MCF 10A (cell line): ENCODE results near the gene CPPED1. TPM values are rescaled to one million over a fixed set of nuclear protein-coding genes. Genes with fewer than 3 reads are reported as not detected.

Source experiments
- BruUV-seq: library from RNA; stranded (reverse); fragments of 400-500 nt; replicated peaks from 2 replicates; lab custom pipeline; 2021; lab: Mats Ljungman, UMichigan
- CTCF ChIA-PET: fragments of 300-600 bp; sonication (Branson Sonifier 250); formaldehyde crosslinking; extraction: SDS; loops from one replicate; lab custom pipeline; 2021; ENCODE audit warnings: antibody characterized with exemption, inconsistent platforms; lab: Yijun Ruan, JAX
- POLR2A ChIA-PET: fragments of 300-600, 350-650 bp; sonication (Branson Sonifier 250); formaldehyde crosslinking; extraction: SDS; loops from one replicate; lab custom pipeline; 2020; ENCODE audit warnings: antibody characterized with exemption, inconsistent platforms; lab: Yijun Ruan, JAX
- DNase-seq: peaks from one replicate; pipeline ENCODE4 v3.0.0-alpha.2; 2018; ENCODE audit not compliant: unreplicated experiment
- H3K27ac Mint-ChIP-seq: one replicate; pipeline ENCODE4 v1.8.0; 2022; ENCODE audit warnings: mild to moderate bottlenecking, low read depth, mixed read lengths; ENCODE audit not compliant: unreplicated experiment
- H3K27me3 Mint-ChIP-seq: one replicate; pipeline ENCODE4 v1.8.0; 2022; ENCODE audit warnings: mixed read lengths; ENCODE audit not compliant: insufficient read depth, unreplicated experiment
- H3K36me3 Mint-ChIP-seq: one replicate; pipeline ENCODE4 v1.8.0; 2022; ENCODE audit warnings: mild to moderate bottlenecking, moderate library complexity, mixed read lengths; ENCODE audit not compliant: insufficient read depth, unreplicated experiment
- H3K4me1 Mint-ChIP-seq: one replicate; pipeline ENCODE4 v1.8.0; 2022; ENCODE audit warnings: mixed read lengths; ENCODE audit not compliant: insufficient read depth, unreplicated experiment
- H3K4me3 Mint-ChIP-seq: one replicate; pipeline ENCODE4 v1.8.0; 2022; ENCODE audit warnings: mild to moderate bottlenecking, moderate library complexity, mixed read lengths; ENCODE audit not compliant: unreplicated experiment
- H3K9me3 Mint-ChIP-seq: one replicate; pipeline ENCODE4 v1.8.0; 2022; ENCODE audit warnings: mixed read lengths; ENCODE audit not compliant: unreplicated experiment
- intact Hi-C: fragments of 100-400 bp; cut with micrococcal nuclease; formaldehyde crosslinking; loops from 2 replicates; pipeline ENCODE4 v1.14.1; 2022
- total RNA-seq: library from RNA; stranded (reverse); gene quantifications from 2 replicates; pipeline ENCODE4 v1.2.3, GENCODE V29; 2022
- TF ChIP-seq, protein P1 (sequence below): fragments of 200-600 bp; IDR thresholded peaks from one replicate; pipeline ENCODE4 v1.8.0; 2022; ENCODE audit warnings: antibody characterized with exemption, mild to moderate bottlenecking; ENCODE audit not compliant: unreplicated experiment

Gene CPPED1
- total RNA-seq, 1 experiment from 2014 or later = 13.8 TPM

DNA sequence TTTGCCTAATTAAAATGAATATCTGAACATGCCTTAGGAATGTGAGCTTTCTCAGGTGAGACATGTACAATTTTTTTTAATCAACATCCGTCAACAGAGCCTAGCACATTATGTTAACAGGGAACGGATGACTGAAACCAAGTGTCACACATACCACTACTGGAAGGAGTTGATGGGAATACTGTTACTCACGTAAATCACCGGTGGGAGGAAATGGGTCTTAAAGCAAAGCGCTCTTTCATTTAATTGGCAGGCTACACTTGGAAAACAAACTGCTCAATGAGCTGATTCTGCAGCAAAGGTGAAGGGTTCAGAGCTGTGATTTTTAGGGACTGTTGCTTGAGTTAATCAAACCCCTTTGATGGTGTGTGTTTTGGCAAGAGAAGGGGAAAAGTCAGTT, 4.8 kb downstream of the CPPED1 start:
- no peaks in the 10 kb centered on the region for H3K4me1 Mint-ChIP-seq
- ChIA-PET CTCF (interaction anchor here (0.6 kb wide), 1 partner anchor 176 kb away, joined by 4 read pairs; no protein-coding TSS in a partner anchor), POLR2A (no interaction called here)
- H3K27ac Mint-ChIP-seq = no peak overlapping the region
- H3K36me3 Mint-ChIP-seq = peaks cover 8% of the 10 kb centered on the region
- DNase-seq = no peak
- no peak overlapping the region for H3K4me3 Mint-ChIP-seq
- intact Hi-C loops = no loop called here
- TF ChIP-seq, protein P1, sequence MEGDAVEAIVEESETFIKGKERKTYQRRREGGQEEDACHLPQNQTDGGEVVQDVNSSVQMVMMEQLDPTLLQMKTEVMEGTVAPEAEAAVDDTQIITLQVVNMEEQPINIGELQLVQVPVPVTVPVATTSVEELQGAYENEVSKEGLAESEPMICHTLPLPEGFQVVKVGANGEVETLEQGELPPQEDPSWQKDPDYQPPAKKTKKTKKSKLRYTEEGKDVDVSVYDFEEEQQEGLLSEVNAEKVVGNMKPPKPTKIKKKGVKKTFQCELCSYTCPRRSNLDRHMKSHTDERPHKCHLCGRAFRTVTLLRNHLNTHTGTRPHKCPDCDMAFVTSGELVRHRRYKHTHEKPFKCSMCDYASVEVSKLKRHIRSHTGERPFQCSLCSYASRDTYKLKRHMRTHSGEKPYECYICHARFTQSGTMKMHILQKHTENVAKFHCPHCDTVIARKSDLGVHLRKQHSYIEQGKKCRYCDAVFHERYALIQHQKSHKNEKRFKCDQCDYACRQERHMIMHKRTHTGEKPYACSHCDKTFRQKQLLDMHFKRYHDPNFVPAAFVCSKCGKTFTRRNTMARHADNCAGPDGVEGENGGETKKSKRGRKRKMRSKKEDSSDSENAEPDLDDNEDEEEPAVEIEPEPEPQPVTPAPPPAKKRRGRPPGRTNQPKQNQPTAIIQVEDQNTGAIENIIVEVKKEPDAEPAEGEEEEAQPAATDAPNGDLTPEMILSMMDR = no peak
- BruUV-seq = no TSS peak
- no peaks in the 10 kb centered on the region for H3K27me3 Mint-ChIP-seq
- no peaks in the 10 kb centered on the region for H3K9me3 Mint-ChIP-seq

DNA sequence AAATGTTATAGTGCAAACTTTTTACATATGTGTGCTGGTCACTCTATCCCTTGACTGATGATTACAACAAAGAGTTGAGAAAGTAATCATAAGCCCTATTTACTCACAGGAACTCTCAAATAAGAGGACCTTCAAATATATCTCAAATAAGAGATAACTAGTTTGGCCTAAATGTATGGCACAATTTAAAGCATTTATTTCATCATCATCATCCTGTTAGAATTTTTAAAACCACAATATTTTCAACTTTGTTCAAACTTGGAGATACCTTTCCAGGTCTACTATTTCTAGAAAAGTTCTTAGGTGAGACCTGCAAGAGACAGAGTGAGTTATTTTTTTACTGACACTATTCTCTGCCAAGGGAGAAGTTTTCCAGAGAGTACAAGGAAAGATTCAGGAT, 5.5 kb downstream of the CPPED1 start:
- TF ChIP-seq, protein P1 = no peak
- H3K4me3 Mint-ChIP-seq = no peak overlapping the region
- peaks cover 8% of the 10 kb centered on the region for H3K36me3 Mint-ChIP-seq
- H3K27me3 Mint-ChIP-seq = no peaks in the 10 kb centered on the region
- no peak overlapping the region for H3K27ac Mint-ChIP-seq
- no peak for DNase-seq
- no peaks in the 10 kb centered on the region for H3K4me1 Mint-ChIP-seq
- intact Hi-C loops = no loop called here
- BruUV-seq = no TSS peak
- POLR2A ChIA-PET = no interaction called here
- CTCF ChIA-PET = no interaction called here
- peaks cover under 1% of the 10 kb centered on the region for H3K9me3 Mint-ChIP-seq

DNA sequence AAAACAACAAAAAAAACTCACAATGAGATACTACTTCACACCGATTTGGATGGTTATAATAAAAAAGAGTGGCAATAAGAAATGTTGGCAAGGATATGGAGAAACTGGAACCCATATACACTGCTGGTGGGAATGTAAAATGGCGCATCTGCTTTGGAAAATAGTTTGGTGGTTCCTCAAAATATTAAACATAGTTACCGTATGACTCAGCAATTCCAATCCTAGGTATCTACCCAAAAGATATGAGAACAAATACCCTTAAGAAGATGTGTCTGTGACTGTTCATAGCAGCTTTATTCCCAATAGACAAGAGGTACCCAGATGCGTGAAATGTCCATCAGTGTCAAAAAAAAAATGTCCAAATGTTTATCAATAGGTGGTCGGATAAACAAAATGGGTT, 7.2 kb downstream of the CPPED1 start:
- H3K27ac Mint-ChIP-seq = no peak overlapping the region
- peaks cover 8% of the 10 kb centered on the region for H3K36me3 Mint-ChIP-seq
- H3K9me3 Mint-ChIP-seq = peaks cover 10% of the 10 kb centered on the region
- no peak overlapping the region for H3K4me3 Mint-ChIP-seq
- H3K27me3 Mint-ChIP-seq = no peaks in the 10 kb centered on the region
- no peaks in the 10 kb centered on the region for H3K4me1 Mint-ChIP-seq
- POLR2A ChIA-PET = no interaction called here
- BruUV-seq = no TSS peak
- CTCF ChIA-PET = interaction anchor here (0.5 kb wide), 1 partner anchor 290 kb away, joined by 4 read pairs; no protein-coding TSS in a partner anchor
- TF ChIP-seq, protein P1 = no peak
- intact Hi-C loops = no loop called here
- no peak for DNase-seq

DNA sequence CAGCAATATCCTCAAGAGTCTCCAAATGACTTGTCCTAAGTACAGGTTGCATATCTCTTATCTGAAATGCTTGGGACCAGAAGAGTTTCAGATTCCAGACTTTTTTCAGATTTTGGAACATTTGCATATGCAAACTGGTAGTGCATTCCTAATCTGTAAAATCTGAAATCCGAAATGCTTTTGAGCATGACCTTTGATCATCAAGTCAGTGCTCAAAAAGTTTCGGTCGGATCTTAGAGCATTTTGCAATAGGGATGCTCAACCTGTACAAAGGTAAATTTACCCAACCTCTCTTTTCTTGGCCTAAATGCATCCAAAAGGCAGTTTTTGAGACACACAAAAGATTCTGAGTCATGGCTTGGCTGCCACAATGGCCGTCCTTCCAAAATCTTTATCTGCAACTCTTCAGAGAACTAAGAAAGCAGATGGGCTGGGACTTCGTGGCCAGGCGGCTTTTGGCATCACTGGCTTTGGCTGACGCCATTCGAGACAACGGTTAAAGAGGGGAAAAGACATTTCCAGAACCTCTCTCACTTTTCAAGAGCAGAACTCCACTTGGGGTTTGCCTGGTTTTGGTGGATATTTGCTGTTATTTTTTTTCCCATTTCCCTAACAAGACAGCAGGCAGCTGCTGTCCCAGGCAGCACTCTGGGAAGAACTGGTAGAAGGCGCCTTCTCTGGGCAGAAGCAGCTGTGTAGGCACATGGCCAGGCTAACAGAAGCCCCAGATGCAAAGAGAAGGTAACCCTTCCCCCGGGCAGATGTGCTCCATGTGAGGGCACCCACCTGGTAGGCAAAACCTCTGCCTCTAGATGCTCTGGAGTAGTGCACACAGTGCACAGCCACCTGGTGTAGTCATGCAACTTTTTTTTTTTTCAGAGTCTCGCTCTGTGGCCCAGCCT, 8.9 kb downstream of the CPPED1 start:
- ChIA-PET POLR2A (no interaction called here), CTCF (interaction anchor here (0.7 kb wide), 1 partner anchor 742 kb away, joined by 3 read pairs; no protein-coding TSS in a partner anchor)
- Mint-ChIP-seq H3K36me3 (peaks cover 8% of the 10 kb centered on the region), H3K9me3 (peaks cover 10% of the 10 kb centered on the region), H3K4me1 (no peaks in the 10 kb centered on the region), H3K27ac (no peak overlapping the region), H3K4me3 (no peak overlapping the region), H3K27me3 (no peaks in the 10 kb centered on the region)
- no peak for DNase-seq
- intact Hi-C loops = no loop called here
- BruUV-seq = no TSS peak
- TF ChIP-seq, protein P1 = no peak
